Measurements from ENCODE around the gene CYGB. TPM values are rescaled to one million over a fixed set of nuclear protein-coding genes. Genes with fewer than 3 reads are reported as not detected.
A peak's percentile ranks its signal among the peaks of the same experiment; 100 is the strongest.

CYGB gene
- total and polyA plus RNA-seq, 10 of the 15 experiments (the other 5 are each of a cell fraction or from before 2014, with no cell fraction given), result 0.34 TPM; not detected in 9

DNA sequence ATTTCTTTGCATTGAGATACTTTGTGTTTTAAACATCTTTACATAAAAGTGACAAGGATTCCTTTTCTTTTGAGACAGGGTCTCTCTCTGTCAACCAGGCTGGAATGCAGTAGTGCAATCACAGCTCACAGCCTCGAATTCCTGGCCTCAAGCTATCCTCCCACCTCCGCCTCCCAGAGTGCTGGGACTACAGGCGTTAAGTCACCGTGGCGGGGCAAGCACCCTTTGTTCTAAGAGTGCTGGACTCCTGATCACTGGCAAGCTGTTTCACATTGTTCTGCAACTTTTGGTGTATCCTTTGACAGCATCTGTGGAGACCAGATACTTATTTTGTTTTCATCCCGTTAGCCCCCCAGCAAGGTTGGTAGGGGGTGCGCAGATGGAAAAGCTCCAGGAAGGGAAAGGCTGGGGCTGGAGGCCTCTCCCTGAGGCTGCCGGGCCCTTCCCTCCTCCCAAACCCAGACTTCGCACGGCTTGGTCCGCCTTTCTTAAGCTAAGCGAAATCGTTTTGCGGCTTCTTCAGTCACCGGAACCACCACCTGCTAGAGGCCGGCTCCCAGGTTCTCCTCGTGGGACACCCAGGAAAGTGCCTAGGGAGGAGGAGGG, 47.0 kb upstream of the CYGB start:
- Histone ChIP-seq H3K4me2 (ENCODE audit: control insufficient read depth, insufficient read depth) (peak overlapping the region; percentile 78), H3K27ac (ENCODE audit: control insufficient read depth, insufficient read depth) (no peak overlapping the region), H2AFZ (ENCODE audit: control insufficient read depth, low read depth, low read length) (no peak overlapping the region; the same call in 1 of the 2 replicates), H4K20me1 (ENCODE audit: control insufficient read depth, insufficient read depth) (no peaks in the 10 kb centered on the region), H3K4me3 (peak overlapping the region; percentile 63; the same call in 1 of the 2 replicates), H3K27me3 (replicated peaks in 1 of 2; ENCODE audit: control insufficient read depth in 2 of 2, insufficient read depth in 2 of 2, low read length in 1 of 2) (peaks cover 3 to 9% of the 10 kb centered on the region in 2 experiments; a peak in 3 of 4 replicates), H3K79me2 (ENCODE audit: control insufficient read depth, insufficient read depth, low read length) (no peaks in the 10 kb centered on the region), H3K9me3 (replicated peaks; ENCODE audit: control insufficient read depth, insufficient read depth, low read length) (no peaks in the 10 kb centered on the region), H3K9ac (ENCODE audit: control insufficient read depth, insufficient read depth, low read length) (no peak overlapping the region), H3K36me3 (ENCODE audit: control insufficient read depth in 2 of 2, insufficient read depth in 2 of 2, low read length in 1 of 2) (no peaks in the 10 kb centered on the region), H3K4me1 (ENCODE audit: control insufficient read depth, insufficient read depth, low read length) (peaks cover 19% of the 10 kb centered on the region)
- POLR2A ChIA-PET, result interaction anchor here (1.0 kb wide), 1 partner anchor 15 kb away, joined by 3 read pairs; no protein-coding TSS in a partner anchor
- no TSS peak for BruUV-seq (replicated peaks)
- SMC1A ChIA-PET (ENCODE audit: uncharacterized antibody, unreplicated experiment), result interaction anchor here (1.3 kb wide), 1 partner anchor 24 kb away, joined by 7 read pairs; no protein-coding TSS in a partner anchor
- in situ Hi-C loops (cut with MboI) (no loop called here), intact Hi-C loops (cut with micrococcal nuclease; ENCODE audit: unreplicated experiment) (no loop called here)
- ATAC-seq (0 out of 3 replicates have a peak, but pooled peaks have one; percentile 3), DNase-seq (ENCODE audit: low read depth, low spot score) (no peak), FAIRE-seq (no peak)
- TF ChIP-seq, protein P1, sequence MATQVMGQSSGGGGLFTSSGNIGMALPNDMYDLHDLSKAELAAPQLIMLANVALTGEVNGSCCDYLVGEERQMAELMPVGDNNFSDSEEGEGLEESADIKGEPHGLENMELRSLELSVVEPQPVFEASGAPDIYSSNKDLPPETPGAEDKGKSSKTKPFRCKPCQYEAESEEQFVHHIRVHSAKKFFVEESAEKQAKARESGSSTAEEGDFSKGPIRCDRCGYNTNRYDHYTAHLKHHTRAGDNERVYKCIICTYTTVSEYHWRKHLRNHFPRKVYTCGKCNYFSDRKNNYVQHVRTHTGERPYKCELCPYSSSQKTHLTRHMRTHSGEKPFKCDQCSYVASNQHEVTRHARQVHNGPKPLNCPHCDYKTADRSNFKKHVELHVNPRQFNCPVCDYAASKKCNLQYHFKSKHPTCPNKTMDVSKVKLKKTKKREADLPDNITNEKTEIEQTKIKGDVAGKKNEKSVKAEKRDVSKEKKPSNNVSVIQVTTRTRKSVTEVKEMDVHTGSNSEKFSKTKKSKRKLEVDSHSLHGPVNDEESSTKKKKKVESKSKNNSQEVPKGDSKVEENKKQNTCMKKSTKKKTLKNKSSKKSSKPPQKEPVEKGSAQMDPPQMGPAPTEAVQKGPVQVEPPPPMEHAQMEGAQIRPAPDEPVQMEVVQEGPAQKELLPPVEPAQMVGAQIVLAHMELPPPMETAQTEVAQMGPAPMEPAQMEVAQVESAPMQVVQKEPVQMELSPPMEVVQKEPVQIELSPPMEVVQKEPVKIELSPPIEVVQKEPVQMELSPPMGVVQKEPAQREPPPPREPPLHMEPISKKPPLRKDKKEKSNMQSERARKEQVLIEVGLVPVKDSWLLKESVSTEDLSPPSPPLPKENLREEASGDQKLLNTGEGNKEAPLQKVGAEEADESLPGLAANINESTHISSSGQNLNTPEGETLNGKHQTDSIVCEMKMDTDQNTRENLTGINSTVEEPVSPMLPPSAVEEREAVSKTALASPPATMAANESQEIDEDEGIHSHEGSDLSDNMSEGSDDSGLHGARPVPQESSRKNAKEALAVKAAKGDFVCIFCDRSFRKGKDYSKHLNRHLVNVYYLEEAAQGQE (IDR thresholded peaks at IDR 0.05; ENCODE audit: low read depth, low read length), result no peak
- TF ChIP-seq EED (IDR thresholded peaks at IDR 0.05; ENCODE audit: low read depth) (peak; percentile 35; the same call in 1 of the 2 replicates), IKZF2 (IDR thresholded peaks at IDR 0.05) (0 out of 4 replicates have a peak, but pooled peaks of 1 of the 2 experiments have one; percentile 13), ATF7 (IDR thresholded peaks at IDR 0.05; ENCODE audit: low read depth) (no peak), ETV6 (conservative IDR thresholded peaks at IDR 0.05 in 1 of 2, IDR thresholded peaks at IDR 0.05 in 1 of 2; ENCODE audit: borderline replicate concordance in 1 of 2, low read depth in 1 of 2) (no peak), EGR1 (IDR thresholded peaks at IDR 0.05; ENCODE audit: borderline replicate concordance in 1 of 2, low read depth in 2 of 2, low read length in 2 of 2) (no peak), ASH2L (IDR thresholded peaks at IDR 0.05; ENCODE audit: borderline replicate concordance, low read depth) (no peak), BCL11A (IDR thresholded peaks at IDR 0.05; ENCODE audit: low read depth, low read length) (no peak)
- 40% methylated on average over 17 of the region's 17 CpGs for WGBS (ENCODE audit: insufficient coverage, insufficient replicate concordance, low lambda C conversion rate, missing lambda C conversion rate)
- CTCF ChIA-PET, result interaction anchor here (1.2 to 2.5 kb wide), 3 partner anchors 9 to 56 kb away, joined by 4 to 10 read pairs (median 6); no protein-coding TSS in a partner anchor
- RAD21 ChIA-PET (ENCODE audit: unreplicated experiment), result interaction anchor here (1.0 kb wide), 1 partner anchor 40 kb away, joined by 3 read pairs; no protein-coding TSS in a partner anchor
